GM12801 (cell line): ENCODE results near the gene ADAT2.

ENCODE experiments used
- TF ChIP-seq, protein P1 (sequence below): IDR thresholded peaks from one replicate; pipeline ENCODE4 v1.5.1; 2011; ENCODE audit warnings: control low read depth; ENCODE audit not compliant: insufficient read length; ENCODE audit errors: extremely low read depth

ADAT2 gene

DNA sequence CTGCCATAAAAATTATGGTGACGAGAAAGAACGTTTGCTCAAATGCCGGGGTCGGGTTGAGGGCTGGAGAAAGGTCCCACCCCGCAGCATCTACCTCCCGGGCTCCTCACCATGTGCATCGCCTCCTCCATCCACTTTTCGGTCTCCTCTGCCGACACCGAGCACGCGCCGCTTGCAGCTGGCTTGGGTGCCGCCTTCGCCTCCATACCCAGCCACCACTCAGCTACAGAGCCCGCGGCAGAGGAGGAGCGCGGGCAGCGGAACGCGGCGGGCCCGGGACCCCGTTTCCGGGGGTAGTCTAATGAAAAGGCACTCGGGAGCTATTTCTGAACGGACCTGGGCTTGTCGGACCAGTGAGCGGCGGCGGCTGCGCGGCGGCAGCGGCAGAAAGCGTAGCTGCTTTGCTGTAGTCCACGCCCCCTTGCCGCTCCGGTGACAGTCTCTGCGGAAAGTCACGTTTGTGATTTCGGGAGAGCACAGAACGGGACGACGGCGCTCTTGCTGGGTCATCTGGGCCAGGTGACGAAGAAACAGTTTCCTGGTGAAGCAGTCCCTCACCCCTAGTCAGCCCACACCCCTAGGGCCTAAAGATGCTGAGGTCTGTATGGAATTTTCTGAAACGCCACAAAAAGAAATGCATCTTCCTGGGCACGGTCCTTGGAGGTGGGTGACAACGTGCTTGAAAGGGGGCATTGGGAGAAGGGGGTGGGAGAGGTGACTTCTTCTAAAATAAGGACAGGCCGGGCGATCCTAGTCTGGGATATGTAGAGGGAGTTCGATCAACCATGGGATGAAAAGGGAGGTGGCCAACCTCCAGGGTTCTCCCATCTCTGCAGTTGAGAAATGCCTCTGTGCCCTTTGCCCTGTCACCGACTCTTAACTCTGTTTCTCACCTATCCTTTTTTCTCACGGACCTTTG, at the start of gene ADAT2, which contains the start of gene PEX3:
Gene ADAT2, minus strand, starts transcription at position 243 of the 919 bp plus-strand sequence. Its CDS starts 37 bp downstream, at position 206.
Gene PEX3, plus strand, starts transcription at position 353 of the 919 bp plus-strand sequence. Its CDS starts 238 bp downstream, at position 591.
- TF ChIP-seq, protein P1, sequence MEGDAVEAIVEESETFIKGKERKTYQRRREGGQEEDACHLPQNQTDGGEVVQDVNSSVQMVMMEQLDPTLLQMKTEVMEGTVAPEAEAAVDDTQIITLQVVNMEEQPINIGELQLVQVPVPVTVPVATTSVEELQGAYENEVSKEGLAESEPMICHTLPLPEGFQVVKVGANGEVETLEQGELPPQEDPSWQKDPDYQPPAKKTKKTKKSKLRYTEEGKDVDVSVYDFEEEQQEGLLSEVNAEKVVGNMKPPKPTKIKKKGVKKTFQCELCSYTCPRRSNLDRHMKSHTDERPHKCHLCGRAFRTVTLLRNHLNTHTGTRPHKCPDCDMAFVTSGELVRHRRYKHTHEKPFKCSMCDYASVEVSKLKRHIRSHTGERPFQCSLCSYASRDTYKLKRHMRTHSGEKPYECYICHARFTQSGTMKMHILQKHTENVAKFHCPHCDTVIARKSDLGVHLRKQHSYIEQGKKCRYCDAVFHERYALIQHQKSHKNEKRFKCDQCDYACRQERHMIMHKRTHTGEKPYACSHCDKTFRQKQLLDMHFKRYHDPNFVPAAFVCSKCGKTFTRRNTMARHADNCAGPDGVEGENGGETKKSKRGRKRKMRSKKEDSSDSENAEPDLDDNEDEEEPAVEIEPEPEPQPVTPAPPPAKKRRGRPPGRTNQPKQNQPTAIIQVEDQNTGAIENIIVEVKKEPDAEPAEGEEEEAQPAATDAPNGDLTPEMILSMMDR = no peak

DNA sequence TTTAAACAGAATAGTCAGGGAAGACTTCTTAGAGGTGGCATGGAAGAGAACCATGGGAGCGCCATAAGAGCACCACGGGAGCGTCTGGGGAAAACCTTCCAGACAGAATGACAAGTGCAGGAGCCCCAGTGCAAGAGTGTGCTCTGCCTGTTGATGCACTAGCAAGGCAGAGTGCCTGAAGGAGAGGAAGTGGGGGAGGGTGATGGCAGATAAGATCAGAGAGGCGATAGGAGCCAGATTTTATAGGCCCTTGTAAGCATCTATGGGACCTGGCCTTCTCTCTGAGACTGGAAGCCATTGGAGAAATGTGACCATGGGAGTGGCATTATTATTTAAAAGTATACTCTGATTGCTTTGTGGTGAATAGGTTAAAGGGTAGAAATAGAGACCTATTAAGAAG, 47.9 kb upstream of the ADAT2 start:
- TF ChIP-seq, protein P1 = no peak

DNA sequence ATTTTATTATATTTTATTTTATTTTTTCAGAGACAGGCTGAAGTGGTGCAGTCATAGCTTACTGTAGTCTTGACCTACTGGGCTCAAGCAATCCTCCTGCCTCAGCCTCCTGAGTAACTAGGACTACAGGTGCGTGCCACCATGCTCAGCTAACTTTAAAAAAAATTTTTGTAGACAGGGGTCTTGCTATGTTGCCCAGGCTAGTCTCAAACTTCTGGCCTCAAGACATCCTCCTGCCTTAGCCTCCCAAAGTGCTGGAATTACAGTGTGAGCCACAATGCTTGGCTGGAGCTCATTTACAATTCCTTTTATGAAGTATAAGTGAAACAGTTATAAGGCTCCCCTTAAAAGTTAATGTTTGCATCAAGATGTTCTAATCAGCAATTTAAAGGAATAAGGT, 46.5 kb upstream of the ADAT2 start:
- TF ChIP-seq, protein P1 = no peak

DNA sequence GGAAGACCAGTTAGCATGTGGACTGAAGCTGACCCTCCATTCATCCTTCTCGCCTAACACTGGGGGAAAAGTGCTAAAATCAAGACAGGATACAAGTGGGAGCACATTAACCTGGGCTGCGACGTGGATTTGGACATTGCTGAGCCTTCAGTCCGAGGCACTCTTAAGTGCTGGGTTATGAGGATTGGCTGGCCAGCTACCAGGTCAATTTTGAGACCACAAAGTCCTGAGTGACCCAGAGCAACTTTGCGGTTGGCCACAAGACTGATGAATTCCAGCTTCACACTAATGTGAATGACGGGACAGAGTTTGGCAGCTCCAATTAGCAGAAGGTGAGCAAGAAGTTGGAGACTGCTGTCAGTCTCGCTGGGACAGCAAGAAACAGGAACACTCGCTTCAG, 40.3 kb upstream of the ADAT2 start:
- TF ChIP-seq, protein P1 = no peak

DNA sequence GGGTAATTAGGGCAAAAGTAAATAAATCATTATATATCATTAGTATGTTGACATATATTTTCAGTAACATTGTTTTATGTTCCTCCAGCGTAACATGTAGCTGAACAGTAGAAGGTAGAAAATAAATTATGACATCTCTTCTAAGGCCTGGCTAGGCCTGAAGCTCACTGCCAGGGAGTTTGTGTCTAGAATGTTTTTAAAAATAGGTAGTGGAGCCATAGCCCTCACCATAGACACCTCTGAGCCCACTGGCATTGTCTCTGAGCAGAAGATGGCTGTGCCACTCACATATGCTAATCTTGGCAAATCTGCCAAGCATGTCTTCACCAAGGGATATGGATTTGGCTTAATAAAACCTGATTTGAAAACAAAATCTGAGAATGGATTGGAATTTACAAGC, 39.7 kb upstream of the ADAT2 start:
- TF ChIP-seq, protein P1 = no peak

DNA sequence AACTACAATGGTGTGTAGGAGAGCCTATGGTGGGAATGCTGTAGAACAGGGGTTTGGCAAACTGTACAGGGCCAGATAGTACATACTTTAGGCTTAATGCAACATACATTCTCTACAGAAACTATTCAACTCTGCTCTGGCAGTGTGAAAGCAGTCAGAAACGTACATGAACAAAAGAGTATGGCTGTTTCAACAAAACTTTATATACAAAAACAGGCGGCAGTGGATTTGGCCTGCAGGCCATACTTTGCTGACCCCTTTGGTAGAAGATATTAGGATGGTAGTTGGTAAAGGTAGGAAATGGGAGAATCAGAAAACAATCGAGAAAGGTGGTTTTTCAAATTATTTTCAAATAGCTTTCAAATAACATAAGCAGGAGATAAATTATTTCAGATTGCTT, 36.3 kb upstream of the ADAT2 start:
- TF ChIP-seq, protein P1 = no peak

DNA sequence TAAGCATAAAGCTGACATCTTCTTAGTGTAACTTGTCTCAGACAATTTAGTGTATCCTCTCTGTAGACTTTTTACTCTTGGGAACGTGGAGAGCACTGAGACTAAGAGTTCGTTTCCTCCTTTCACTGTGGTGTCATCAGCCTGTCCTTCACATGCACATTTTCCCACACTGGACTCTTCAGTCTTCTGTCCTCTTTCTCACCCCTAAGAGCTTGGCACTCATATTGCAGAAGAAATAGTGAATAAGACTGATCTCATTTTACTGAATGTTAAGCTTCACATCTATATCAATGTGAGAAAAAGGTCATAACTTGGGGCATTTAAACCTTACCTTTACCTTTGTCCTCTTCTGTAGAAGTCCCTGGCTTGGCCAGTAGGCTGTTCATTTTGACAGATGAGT, 35.5 kb upstream of the ADAT2 start:
- TF ChIP-seq, protein P1 = no peak
